ENCODE measurements around the gene PLD5. TPM values are rescaled to one million over a fixed set of nuclear protein-coding genes. Genes with fewer than 3 reads are reported as not detected.

Gene PLD5
- total RNA-seq, 1 experiment from 2014 or later: not detected

- BruUV-seq (replicated peaks): no TSS peak
- DNase-seq (no peak), ATAC-seq (no peak)
- CTCF ChIA-PET: no interaction called here
- intact Hi-C loops (cut with micrococcal nuclease): no loop called here
- no peaks in the 10 kb centered on the region for H3K9me3 ChIP-seq (ENCODE audit: low read length)
- no peak overlapping the region for H2AFZ ChIP-seq (ENCODE audit: low read length)
- no peaks in the 10 kb centered on the region for H3F3A ChIP-seq (ENCODE audit: low read length, unreplicated experiment)
- H3K27ac ChIP-seq (ENCODE audit: low read length): no peak overlapping the region
- no peaks in the 10 kb centered on the region for H3K9me2 ChIP-seq (replicated peaks; ENCODE audit: low read length)
- H3K4me2 ChIP-seq (ENCODE audit: low read length): no peak overlapping the region
- no peaks in the 10 kb centered on the region for H3K36me3 ChIP-seq (ENCODE audit: low read depth, low read length)
- H3K4me3 ChIP-seq (ENCODE audit: low read length): no peak overlapping the region
- H3K9ac ChIP-seq (ENCODE audit: low read length): no peak overlapping the region
- POLR2A ChIA-PET (ENCODE audit: unreplicated experiment): no interaction called here
- no peaks in the 10 kb centered on the region for H4K20me1 ChIP-seq (ENCODE audit: low read length)
- peaks cover 31% of the 10 kb centered on the region for H3K27me3 ChIP-seq (ENCODE audit: low read length)
- H3K79me2 ChIP-seq (ENCODE audit: low read length): no peaks in the 10 kb centered on the region
- TF ChIP-seq EZH2 (IDR thresholded peaks at IDR 0.05; ENCODE audit: low read length, unreplicated experiment): no peak
- TF ChIP-seq EZH2phosphoT487 (IDR thresholded peaks at IDR 0.05; ENCODE audit: borderline replicate concordance, low read length): no peak
- TF ChIP-seq CTCF (conservative IDR thresholded peaks at IDR 0.05; ENCODE audit: low read depth, low read length): no peak
- no peaks in the 10 kb centered on the region for H3K4me1 ChIP-seq (ENCODE audit: insufficient read depth, low read length)
These were observed 385.1 kb downstream of the PLD5 start for GRCh38 chr1:242139442-242139841.

DNA sequence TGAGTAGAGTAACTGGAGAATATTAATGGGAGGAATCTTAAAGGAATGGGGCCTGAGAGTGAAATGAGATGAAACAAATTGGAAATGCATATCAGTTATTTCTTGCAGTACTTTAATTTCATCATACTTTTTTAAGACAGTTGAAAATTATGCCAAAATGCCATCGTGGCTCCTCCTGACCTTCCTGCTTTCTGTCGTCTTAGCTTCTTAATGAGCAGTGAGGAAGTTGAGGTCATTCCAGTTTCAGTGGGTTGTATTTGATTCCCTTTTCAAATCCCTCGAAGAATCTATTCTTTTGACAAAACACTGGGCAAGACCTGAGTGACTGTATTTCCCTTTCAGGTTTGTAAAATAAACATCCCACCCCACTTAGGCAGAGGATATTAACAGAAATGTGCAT lies 390.7 kb downstream of the PLD5 start:
- no peak overlapping the region for H3K9ac ChIP-seq (ENCODE audit: low read length)
- no peaks in the 10 kb centered on the region for H4K20me1 ChIP-seq (ENCODE audit: low read length)
- H2AFZ ChIP-seq (ENCODE audit: low read length): no peak overlapping the region
- ATAC-seq: no peak
- H3K9me2 ChIP-seq (replicated peaks; ENCODE audit: low read length): no peaks in the 10 kb centered on the region
- H3K9me3 ChIP-seq (ENCODE audit: low read length): no peaks in the 10 kb centered on the region
- no TSS peak for BruUV-seq (replicated peaks)
- ChIA-PET POLR2A (ENCODE audit: unreplicated experiment) (interaction anchor here (0.6 kb wide), 1 partner anchor 12 kb away, joined by 5 read pairs; no protein-coding TSS in a partner anchor), CTCF (no interaction called here)
- TF ChIP-seq EZH2 (IDR thresholded peaks at IDR 0.05; ENCODE audit: low read length, unreplicated experiment) (no peak), EZH2phosphoT487 (IDR thresholded peaks at IDR 0.05; ENCODE audit: borderline replicate concordance, low read length) (no peak)
- H3F3A ChIP-seq (ENCODE audit: low read length, unreplicated experiment): no peaks in the 10 kb centered on the region
- no peaks in the 10 kb centered on the region for H3K4me1 ChIP-seq (ENCODE audit: insufficient read depth, low read length)
- H3K27ac ChIP-seq (ENCODE audit: low read length): no peak overlapping the region
- no peak overlapping the region for H3K4me3 ChIP-seq (ENCODE audit: low read length)
- H3K27me3 ChIP-seq (ENCODE audit: low read length): peaks cover 17% of the 10 kb centered on the region
- H3K79me2 ChIP-seq (ENCODE audit: low read length): no peaks in the 10 kb centered on the region
- intact Hi-C loops (cut with micrococcal nuclease): no loop called here
- H3K36me3 ChIP-seq (ENCODE audit: low read depth, low read length): no peaks in the 10 kb centered on the region
- DNase-seq: no peak
- H3K4me2 ChIP-seq (ENCODE audit: low read length): no peak overlapping the region

- peaks cover 17% of the 10 kb centered on the region for H3K27me3 ChIP-seq (ENCODE audit: low read length)
- CTCF ChIA-PET: no interaction called here
- no peaks in the 10 kb centered on the region for H3F3A ChIP-seq (ENCODE audit: low read length, unreplicated experiment)
- DNase-seq: no peak
- no peak overlapping the region for H3K9ac ChIP-seq (ENCODE audit: low read length)
- no peaks in the 10 kb centered on the region for H3K4me1 ChIP-seq (ENCODE audit: insufficient read depth, low read length)
- intact Hi-C loops (cut with micrococcal nuclease): no loop called here
- H3K36me3 ChIP-seq (ENCODE audit: low read depth, low read length): no peaks in the 10 kb centered on the region
- H3K27ac ChIP-seq (ENCODE audit: low read length): no peak overlapping the region
- no peak overlapping the region for H3K4me3 ChIP-seq (ENCODE audit: low read length)
- H3K9me2 ChIP-seq (replicated peaks; ENCODE audit: low read length): no peaks in the 10 kb centered on the region
- TF ChIP-seq CTCF (conservative IDR thresholded peaks at IDR 0.05; ENCODE audit: low read depth, low read length) (no peak), EZH2phosphoT487 (IDR thresholded peaks at IDR 0.05; ENCODE audit: borderline replicate concordance, low read length) (no peak), EZH2 (IDR thresholded peaks at IDR 0.05; ENCODE audit: low read length, unreplicated experiment) (no peak)
- H3K4me2 ChIP-seq (ENCODE audit: low read length): no peak overlapping the region
- POLR2A ChIA-PET (ENCODE audit: unreplicated experiment): no interaction called here
- no peak overlapping the region for H2AFZ ChIP-seq (ENCODE audit: low read length)
- no peak for ATAC-seq
- H3K9me3 ChIP-seq (ENCODE audit: low read length): no peaks in the 10 kb centered on the region
- no peaks in the 10 kb centered on the region for H4K20me1 ChIP-seq (ENCODE audit: low read length)
- BruUV-seq (replicated peaks): no TSS peak
- H3K79me2 ChIP-seq (ENCODE audit: low read length): no peaks in the 10 kb centered on the region
These were observed 391.1 kb downstream of the PLD5 start for GRCh38 chr1:242133351-242133750.

All from PC-3 (cell line).